AG04450 (cell line): ENCODE results near the gene MCU. TPM values are rescaled to one million over a fixed set of nuclear protein-coding genes. Genes with fewer than 3 reads are reported as not detected.
"Not testable (repeated sequence)": the region's sequence is repeated elsewhere in the genome, so short reads cannot be mapped to it uniquely, and the experiment has no call there.

ENCODE experiments used
- CTCF ChIA-PET: fragments of 300-600, 350-600 bp; formaldehyde crosslinking; extraction: SDS; loops from one replicate; lab custom pipeline; 2022; ENCODE audit warnings: antibody characterized with exemption, inconsistent platforms; lab: Charles Lee
- POLR2A ChIA-PET: fragments of 350-600 bp; formaldehyde crosslinking; extraction: SDS; loops from one replicate; lab custom pipeline; 2021; ENCODE audit warnings: antibody characterized with exemption, inconsistent platforms; lab: Yijun Ruan, JAX
- DNase-seq: peaks from one replicate; pipeline ENCODE4 v3.0.0-alpha.2; 2011; ENCODE audit warnings: low read depth, low spot score
- H3K27ac ChIP-seq: one replicate; pipeline ENCODE4 v1.5.1; 2012; ENCODE audit warnings: low read depth, low read length, control low read depth
- H3K27me3 ChIP-seq: one replicate; pipeline ENCODE4 v1.6.0; 2012; ENCODE audit warnings: low read length; ENCODE audit not compliant: control insufficient read depth, insufficient read depth
- H3K4me3 ChIP-seq: 2 replicates; pipeline ENCODE4 v1.5.1; 2011; ENCODE audit warnings: mild to moderate bottlenecking, low read depth, low read length, control low read depth
- H3K9me3 ChIP-seq: 2 replicates; pipeline ENCODE4 v1.5.1; 2012; ENCODE audit warnings: low read length; ENCODE audit not compliant: control insufficient read depth, insufficient read depth
- polyA plus RNA-seq: library from polyadenylated mRNA; depleted of rRNA; stranded (reverse); fragments of >200 nt; gene quantifications from 2 replicates; pipeline ENCODE4 v1.2.3, GENCODE V29; 2011
- TF ChIP-seq, protein P1 (sequence below): IDR thresholded peaks from 2 replicates; pipeline ENCODE4 v1.5.1; 2011; ENCODE audit warnings: low read depth, low read length, control low read depth, inconsistent platforms

MCU gene
- polyA plus RNA-seq, 1 experiment, result 104 TPM

- ChIA-PET CTCF (interaction anchor here (0.8 to 2.7 kb wide), 7 partner anchors 14 to 141 kb away, joined by 3 to 20 read pairs (median 4); no protein-coding TSS in a partner anchor), POLR2A (interaction anchor here (0.5 kb wide), 1 partner anchor 15 kb away, joined by 15 read pairs; no protein-coding TSS in a partner anchor)
- no peaks in the 10 kb centered on the region for H3K27me3 ChIP-seq
- H3K9me3 ChIP-seq, result no peaks in the 10 kb centered on the region; the same call in 1 of the 2 replicates
- no peak overlapping the region for H3K27ac ChIP-seq
- H3K4me3 ChIP-seq, result no peak overlapping the region
- TF ChIP-seq, protein P1, sequence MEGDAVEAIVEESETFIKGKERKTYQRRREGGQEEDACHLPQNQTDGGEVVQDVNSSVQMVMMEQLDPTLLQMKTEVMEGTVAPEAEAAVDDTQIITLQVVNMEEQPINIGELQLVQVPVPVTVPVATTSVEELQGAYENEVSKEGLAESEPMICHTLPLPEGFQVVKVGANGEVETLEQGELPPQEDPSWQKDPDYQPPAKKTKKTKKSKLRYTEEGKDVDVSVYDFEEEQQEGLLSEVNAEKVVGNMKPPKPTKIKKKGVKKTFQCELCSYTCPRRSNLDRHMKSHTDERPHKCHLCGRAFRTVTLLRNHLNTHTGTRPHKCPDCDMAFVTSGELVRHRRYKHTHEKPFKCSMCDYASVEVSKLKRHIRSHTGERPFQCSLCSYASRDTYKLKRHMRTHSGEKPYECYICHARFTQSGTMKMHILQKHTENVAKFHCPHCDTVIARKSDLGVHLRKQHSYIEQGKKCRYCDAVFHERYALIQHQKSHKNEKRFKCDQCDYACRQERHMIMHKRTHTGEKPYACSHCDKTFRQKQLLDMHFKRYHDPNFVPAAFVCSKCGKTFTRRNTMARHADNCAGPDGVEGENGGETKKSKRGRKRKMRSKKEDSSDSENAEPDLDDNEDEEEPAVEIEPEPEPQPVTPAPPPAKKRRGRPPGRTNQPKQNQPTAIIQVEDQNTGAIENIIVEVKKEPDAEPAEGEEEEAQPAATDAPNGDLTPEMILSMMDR, result peak; percentile 60
- DNase-seq, result no peak
Measured at GRCh38 chr10:72694476-72695369, 2.8 kb downstream of the MCU start.

GRCh38 chr10:72695496-72695895 lies 3.6 kb downstream of the MCU start:
- no peak overlapping the region for H3K4me3 ChIP-seq
- no peaks in the 10 kb centered on the region for H3K27me3 ChIP-seq
- ChIA-PET CTCF (interaction anchor here (0.6 to 1.7 kb wide), 5 partner anchors 10 to 140 kb away, joined by 3 to 20 read pairs (median 3); no protein-coding TSS in a partner anchor), POLR2A (interaction anchor here (0.5 kb wide), 1 partner anchor 15 kb away, joined by 15 read pairs; no protein-coding TSS in a partner anchor)
- TF ChIP-seq, protein P1, result no peak
- no peaks in the 10 kb centered on the region; the same call in 1 of the 2 replicates for H3K9me3 ChIP-seq
- no peak for DNase-seq
- no peak overlapping the region for H3K27ac ChIP-seq

DNA sequence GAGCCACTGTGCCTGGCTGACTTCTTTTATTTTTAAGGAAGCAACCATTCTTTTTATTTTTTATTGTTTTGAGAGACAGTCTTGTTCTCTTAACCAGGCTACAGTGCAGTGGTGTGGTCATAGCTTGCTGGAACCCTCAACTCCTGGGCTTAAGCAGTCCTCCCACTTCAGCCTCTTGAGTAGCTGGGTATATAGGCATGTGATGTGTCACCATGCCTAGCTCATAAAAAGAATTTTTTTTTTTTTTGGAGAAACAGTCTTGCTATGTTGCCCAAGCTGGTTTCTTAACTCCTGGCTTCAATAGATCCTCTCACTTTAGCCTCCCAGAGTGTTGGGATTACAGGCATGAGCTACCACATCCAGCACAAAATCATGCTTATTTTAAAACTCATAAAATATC lies 5.8 kb downstream of the MCU start:
- ChIA-PET CTCF (interaction anchor here (0.7 to 1.6 kb wide), 3 partner anchors 93 to 178 kb away, joined by 3 to 4 read pairs (median 3); no protein-coding TSS in a partner anchor), POLR2A (interaction anchor here (0.7 kb wide), 1 partner anchor 66 kb away, joined by 3 read pairs; no protein-coding TSS in a partner anchor)
- Histone ChIP-seq H3K9me3 (no peaks in the 10 kb centered on the region), H3K27ac (no peak overlapping the region), H3K4me3 (no peak overlapping the region), H3K27me3 (no peaks in the 10 kb centered on the region)
- no peak for DNase-seq
- TF ChIP-seq, protein P1, result no peak

- POLR2A ChIA-PET, result interaction anchor here (0.6 to 1.2 kb wide), 2 partner anchors 11 to 15 kb away, joined by 3 to 11 read pairs; no protein-coding TSS in a partner anchor
- CTCF ChIA-PET, result interaction anchor here (1.2 kb wide), 1 partner anchor 132 kb away, joined by 5 read pairs; no protein-coding TSS in a partner anchor
- not testable (repeated sequence) for H3K4me3 ChIP-seq, H3K9me3 ChIP-seq, DNase-seq, H3K27me3 ChIP-seq, H3K27ac ChIP-seq
Measured at GRCh38 chr10:72702465-72702864, 10.5 kb downstream of the MCU start.

DNA sequence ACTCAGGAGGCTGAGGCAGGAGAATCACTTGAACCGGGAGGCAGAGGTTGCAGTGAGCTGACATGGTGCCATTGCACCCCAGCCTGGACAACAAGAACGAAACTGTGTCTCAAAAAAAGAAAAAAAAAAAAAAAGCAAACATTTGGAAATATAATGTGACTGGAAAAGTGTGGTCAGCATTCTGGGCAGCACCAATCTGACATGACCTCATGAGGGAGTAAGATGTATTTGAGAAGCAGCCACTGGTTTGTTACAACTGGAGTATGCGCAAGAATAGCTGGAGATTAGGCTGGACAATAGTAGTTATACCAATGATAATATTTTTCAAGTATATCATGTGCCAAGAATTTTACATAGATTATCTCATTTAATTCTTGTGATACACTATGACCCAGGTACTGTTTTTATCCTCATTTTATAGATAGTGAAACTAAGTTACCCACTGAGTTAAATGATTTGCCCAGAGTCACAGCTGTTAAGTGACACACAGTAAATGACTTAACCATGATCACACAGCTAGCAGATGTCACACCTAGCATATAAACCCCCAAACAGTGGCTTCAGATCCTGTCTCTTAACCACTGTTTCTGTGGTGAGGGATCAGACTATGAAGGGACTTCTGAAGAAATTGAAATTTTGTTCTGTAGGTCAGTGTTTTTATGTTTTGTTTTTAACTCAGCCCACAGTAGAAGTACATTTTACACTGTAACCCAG lies 11.1 kb downstream of the MCU start:
- no peak for DNase-seq
- H3K27me3 ChIP-seq, result no peaks in the 10 kb centered on the region
- H3K4me3 ChIP-seq, result no peak overlapping the region
- H3K9me3 ChIP-seq, result no peaks in the 10 kb centered on the region
- ChIA-PET POLR2A (interaction anchor here (0.6 to 1.2 kb wide), 2 partner anchors 11 to 15 kb away, joined by 3 to 11 read pairs; no protein-coding TSS in a partner anchor), CTCF (interaction anchor here (0.7 to 1.2 kb wide), 2 partner anchors 53 to 131 kb away, joined by 5 to 6 read pairs; no protein-coding TSS in a partner anchor)
- TF ChIP-seq, protein P1, result 0 out of 2 replicates have a peak, but pooled peaks have one; percentile 12
- no peak overlapping the region for H3K27ac ChIP-seq
